ENCODE measurements around the gene DGCR8.

The DGCR8 gene

DNA sequence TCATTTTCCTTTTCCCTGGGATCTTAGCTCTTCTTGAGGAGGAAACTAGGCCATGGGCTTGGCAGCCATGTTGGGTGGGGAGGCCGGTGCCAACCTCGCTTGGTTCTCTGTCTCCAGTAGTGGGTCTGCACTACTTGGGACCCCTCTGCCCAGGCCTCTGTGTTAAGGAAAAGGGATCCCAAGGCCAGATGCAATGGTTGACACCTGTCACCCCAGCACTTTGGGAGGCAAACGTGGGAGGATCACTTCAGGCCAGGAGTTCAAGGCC is 49.6 kb downstream of the DGCR8 start:
- TF ChIP-seq, protein P1, sequence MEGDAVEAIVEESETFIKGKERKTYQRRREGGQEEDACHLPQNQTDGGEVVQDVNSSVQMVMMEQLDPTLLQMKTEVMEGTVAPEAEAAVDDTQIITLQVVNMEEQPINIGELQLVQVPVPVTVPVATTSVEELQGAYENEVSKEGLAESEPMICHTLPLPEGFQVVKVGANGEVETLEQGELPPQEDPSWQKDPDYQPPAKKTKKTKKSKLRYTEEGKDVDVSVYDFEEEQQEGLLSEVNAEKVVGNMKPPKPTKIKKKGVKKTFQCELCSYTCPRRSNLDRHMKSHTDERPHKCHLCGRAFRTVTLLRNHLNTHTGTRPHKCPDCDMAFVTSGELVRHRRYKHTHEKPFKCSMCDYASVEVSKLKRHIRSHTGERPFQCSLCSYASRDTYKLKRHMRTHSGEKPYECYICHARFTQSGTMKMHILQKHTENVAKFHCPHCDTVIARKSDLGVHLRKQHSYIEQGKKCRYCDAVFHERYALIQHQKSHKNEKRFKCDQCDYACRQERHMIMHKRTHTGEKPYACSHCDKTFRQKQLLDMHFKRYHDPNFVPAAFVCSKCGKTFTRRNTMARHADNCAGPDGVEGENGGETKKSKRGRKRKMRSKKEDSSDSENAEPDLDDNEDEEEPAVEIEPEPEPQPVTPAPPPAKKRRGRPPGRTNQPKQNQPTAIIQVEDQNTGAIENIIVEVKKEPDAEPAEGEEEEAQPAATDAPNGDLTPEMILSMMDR (IDR thresholded peaks at IDR 0.05; ENCODE audit: low read length, missing control alignments), result no peak
- no peak overlapping the region for H3K4me3 ChIP-seq (replicated peaks; ENCODE audit: low read depth, low read length)
- DNase-seq (ENCODE audit: low read depth), result no peak

DNA sequence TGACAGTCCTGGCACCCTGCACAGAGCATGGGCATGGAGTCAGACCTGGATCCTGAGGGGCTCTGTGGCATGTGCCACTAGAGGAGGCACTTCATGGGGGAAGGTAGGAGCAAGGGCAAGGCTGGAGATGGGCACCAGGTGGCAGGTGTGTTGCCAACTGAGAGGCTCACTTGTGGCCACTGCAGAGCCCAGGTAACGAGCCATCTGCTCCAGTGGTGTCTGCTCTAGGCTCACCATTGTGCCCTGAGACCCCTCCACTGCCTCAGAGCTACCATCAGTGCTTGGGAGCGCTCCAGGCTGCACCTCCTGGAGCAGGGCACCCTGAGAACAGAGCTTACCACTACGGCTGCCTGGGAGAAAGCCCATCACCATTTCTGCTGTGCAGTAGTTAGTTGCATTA is 50.3 kb downstream of the DGCR8 start:
- H3K4me3 ChIP-seq (replicated peaks; ENCODE audit: low read depth, low read length), result no peak overlapping the region

DNA sequence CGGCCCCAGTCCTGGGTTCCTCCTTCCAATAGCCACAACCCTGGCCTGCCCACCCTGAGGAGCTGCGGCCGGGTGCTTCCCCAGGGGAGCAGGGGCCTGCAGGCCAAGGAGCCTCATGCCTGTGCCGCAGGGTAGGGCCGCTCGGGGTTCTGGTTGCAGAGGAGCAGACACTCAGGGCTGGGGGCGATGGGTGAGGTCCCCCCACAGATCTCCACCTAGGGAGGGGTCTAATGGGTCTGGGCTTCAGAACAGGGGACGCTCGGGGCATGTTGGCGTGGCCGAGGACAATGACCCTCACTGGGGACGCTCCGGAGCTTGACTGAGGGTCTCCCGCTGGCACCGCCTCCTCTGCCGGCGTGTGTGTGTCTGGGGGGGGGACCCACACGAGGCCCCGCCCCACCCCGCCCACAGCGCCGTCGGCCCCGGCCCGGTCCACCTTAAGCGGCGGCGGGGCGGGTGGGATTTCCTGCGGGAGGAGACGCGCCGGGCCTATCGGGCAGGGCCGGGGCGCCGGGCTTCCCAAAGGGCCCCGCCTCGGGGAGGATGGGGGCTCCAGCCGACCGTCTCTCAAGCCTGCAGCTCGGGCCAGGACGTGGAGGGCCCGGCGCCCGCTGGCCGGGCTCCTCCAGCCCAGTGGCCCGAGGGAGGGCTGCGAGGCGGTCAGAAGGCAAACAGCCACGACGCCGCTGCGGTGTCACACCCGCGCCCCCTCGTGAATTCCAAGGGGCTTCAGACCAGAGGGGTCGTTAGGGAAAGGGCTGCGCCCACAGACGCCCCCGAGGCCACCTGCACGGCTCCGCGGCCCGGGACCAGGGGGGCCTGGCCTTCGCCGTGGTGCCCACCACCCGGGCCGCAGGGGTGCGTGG is 50.9 kb downstream of the DGCR8 start:
- TF ChIP-seq, protein P1 (IDR thresholded peaks at IDR 0.05; ENCODE audit: low read length, missing control alignments), result no peak
- DNase-seq (ENCODE audit: low read depth), result peak; percentile 77
- peak overlapping the region; percentile 76 for H3K4me3 ChIP-seq (replicated peaks; ENCODE audit: low read depth, low read length)

More for the DNA sequence above, 50.3 kb downstream of the DGCR8 start:
- TF ChIP-seq, protein P1 (IDR thresholded peaks at IDR 0.05; ENCODE audit: low read length, missing control alignments), result no peak
- DNase-seq (ENCODE audit: low read depth), result no peak

DNA sequence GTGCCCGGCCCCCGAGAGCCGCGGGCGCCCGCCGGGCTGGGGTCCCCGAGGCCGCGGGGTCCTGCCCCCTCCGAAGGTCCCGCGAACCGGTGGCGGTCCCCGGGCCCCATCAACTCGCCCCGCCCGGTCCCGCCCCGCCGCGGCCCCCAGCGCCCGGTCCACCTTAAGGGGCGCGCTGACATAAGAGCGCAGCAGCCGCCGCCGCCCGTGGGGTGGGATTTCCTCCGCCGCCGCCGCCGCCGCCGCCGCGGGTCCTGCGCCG is 51.5 kb downstream of the DGCR8 start, which contains the start of gene ZDHHC8:
Gene ZDHHC8 (plus strand): TSS at position 208 of the 262 bp plus-strand sequence. CDS start 144 bp downstream, outside the sequence.
- TF ChIP-seq, protein P1 (IDR thresholded peaks at IDR 0.05; ENCODE audit: low read length, missing control alignments), result no peak
- DNase-seq (ENCODE audit: low read depth), result no peak
- peak within 1 kb of the TSS; percentile 76 for H3K4me3 ChIP-seq (replicated peaks; ENCODE audit: low read depth, low read length)

DNA sequence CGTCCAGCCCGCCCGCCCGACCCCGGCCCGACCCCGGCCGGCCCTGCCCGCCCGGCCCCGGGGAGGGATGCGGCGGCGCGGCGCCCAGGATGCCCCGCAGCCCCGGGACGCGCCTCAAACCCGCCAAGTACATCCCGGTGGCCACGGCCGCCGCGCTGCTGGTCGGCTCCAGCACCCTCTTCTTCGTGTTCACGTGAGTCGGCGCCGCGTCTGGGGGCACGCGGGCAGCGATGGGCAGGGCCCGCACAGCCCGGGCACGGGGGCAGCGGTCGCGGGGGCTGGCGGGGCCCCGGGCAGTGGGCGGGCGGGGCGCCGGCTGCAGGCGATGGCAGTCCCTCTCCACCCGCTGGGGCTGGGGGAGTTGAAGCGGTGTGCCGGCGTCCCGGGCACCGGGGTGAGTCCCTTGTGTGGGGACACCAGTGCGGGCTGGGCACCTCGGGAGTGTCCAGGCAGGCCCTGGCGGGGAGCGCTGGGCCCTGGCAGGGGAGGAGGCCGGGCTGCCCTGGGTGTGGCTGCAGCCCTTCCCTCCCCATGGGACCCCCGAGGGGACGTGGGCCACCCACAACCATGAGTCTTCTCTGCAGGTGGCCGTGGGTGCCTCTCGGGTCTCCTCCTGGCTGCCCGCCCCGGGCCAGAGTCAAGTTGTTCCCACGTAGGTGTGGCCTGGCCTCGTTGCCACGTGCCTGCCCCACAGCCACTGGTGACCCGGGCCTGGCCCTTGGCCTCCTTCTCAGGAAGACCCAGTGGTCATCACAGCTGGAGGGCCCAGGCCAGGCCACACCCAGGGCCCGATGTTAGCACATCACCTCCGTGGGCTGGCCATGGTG is 52.0 kb downstream of the DGCR8 start:
- peak overlapping the region; percentile 76 for H3K4me3 ChIP-seq (replicated peaks; ENCODE audit: low read depth, low read length)
- TF ChIP-seq, protein P1 (IDR thresholded peaks at IDR 0.05; ENCODE audit: low read length, missing control alignments), result no peak
- no peak for DNase-seq (ENCODE audit: low read depth)

DNA sequence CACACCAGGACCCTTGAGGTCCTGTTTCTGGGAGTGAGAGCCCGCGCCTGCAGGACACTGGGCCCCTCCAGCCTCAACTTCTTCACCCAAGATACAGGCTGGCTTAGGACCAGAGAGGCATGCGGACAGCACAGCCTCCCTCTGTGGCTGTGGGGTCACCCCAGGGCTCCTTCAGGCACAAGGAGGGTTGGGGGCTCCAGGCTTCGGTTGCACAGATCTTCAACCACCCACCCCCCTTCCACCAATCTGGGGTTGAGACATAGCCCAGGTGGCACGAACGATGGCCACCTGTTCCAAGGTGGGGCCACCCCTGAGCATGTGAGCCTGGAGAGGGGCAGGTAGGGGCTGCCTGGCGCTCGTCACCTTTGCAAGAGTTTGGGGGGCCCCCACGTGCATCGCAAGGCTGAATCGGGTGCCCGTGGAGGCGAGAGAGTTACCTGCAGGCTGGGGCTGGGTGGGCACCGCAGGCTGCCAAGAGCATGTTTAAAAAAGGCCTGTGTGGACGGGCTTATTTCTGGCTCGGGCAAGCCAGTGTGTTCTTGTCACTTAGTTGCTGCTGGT is 52.7 kb downstream of the DGCR8 start:
- TF ChIP-seq, protein P1 (IDR thresholded peaks at IDR 0.05; ENCODE audit: low read length, missing control alignments), result no peak
- no peak for DNase-seq (ENCODE audit: low read depth)
- peak overlapping the region; percentile 76 for H3K4me3 ChIP-seq (replicated peaks; ENCODE audit: low read depth, low read length)
